GM19438 (cell line): Measurements from ENCODE around the gene NRAP.
"Not testable (repeated sequence)": the region's sequence is repeated elsewhere in the genome, so short reads cannot be mapped to it uniquely, and the experiment has no call there.

Experiments
- ATAC-seq: cut with Tn5 transposase; IDR thresholded peaks from one replicate; pipeline ENCODE4 v1.9.1; 2021; ENCODE audit warnings: low read depth; ENCODE audit not compliant: unreplicated experiment

The NRAP gene

GRCh38 chr10:113686028-113686427, 22.2 kb upstream of the NRAP start:
- no peak for ATAC-seq

GRCh38 chr10:113683300-113683699, 19.5 kb upstream of the NRAP start:
- ATAC-seq: no peak

- ATAC-seq: peak; percentile 44
These were observed 18.0 kb upstream of the NRAP start for GRCh38 chr10:113681533-113682470.

DNA sequence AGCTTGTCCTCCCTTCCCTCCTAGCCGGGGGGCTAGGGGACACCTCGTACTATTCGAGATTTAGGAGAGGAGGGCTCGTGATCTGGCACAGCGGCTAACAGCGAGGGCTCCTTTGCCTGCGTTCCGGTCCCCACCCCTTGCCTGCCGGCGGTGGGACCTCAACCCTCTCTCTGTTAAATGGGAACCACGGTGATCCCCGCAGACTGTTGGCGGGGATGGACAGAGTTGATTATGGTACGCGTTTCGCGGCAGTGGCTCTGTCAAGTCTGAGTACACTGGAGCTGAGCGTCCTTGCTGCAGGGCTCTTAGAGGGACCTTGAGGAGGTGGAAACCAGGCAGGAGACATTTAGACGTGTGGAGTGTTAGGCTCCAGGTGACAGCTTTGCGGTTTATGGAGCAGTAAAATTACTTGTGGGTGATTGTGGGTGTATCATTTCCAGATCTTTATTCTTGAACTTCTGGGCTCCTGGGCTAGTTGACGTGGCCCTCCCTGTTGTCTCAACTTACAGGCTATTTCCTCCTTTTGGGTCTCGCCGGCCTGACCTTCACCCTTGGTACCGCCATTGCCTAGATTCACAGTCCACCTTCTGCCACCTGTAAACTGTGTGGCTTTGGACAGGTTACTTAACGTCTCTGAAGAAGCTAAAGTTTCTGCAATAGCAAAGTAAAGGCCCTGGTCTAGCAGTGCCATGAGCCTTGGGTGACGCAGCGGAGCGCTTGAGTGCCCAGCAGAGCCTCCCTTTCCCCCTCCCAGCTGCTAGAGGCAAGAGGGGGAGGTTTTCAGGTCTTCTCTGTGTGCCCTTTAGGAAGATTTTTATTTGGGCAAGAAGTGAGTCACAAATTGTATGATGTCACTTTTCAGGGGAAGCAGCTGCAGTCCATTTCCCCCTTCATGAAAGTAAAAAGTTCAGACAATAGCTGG, 16.6 kb upstream of the NRAP start:
- peak; percentile 22 for ATAC-seq

GRCh38 chr10:113679463-113680189, 15.8 kb upstream of the NRAP start, which contains the start of gene CASP7:
Gene CASP7 (plus strand): TSS chr10:113679912. CDS start chr10:113697494, 17,582 bp downstream.
- peak; percentile 67 for ATAC-seq

- ATAC-seq: peak; percentile 81
These were observed 2.9 kb upstream of the NRAP start for GRCh38 chr10:113666682-113667252.

DNA sequence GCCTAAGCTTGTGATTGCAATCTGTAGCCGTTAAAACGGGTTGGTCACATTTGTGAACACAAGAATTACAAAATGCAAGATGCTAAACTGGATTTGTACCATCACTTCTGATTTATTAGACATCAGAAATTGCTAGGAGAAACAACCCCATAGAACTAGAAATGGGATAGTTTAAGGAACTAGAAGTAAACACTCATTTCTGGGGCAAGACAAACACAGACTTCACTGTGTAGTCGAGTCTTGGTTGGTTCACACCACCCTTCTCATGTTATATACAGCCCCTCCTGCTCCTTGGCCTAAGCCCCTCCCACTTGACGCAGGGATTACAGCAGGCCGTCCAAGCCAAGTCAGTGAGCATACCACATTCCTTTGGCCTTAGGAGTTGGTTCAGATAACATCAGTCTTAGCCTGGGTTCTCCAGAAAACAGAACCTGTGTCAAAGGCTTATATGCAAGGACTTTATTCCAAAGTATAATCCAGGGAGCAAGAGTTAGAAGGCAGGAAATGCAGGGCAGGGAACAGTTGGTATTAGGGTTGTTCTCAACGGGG, 2.0 kb upstream of the NRAP start:
- no peak for ATAC-seq

- ATAC-seq: no peak
These were observed 1.5 kb upstream of the NRAP start for GRCh38 chr10:113665352-113665751.

GRCh38 chr10:113663142-113663541, 699 bp downstream of the NRAP start:
- no peak for ATAC-seq

DNA sequence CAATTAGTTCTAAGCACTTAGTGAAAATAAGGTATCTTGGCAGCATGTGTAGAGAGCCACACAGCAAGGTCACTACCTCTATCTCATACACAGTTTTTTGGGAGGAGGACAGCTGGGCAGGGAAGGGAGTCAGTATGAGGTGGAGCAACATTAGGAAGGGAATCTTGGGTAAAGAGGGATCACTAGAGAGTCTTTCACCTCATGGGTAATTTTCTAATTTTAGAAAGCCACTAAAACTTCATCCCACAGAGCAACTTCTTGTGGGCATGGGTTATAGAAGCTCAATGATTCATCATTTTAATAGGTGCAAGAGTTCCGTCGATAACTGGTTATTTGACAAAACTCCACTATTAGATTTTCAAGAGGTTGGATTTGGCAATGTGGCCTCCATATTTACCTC, 2.5 kb downstream of the NRAP start:
- no peak for ATAC-seq

DNA sequence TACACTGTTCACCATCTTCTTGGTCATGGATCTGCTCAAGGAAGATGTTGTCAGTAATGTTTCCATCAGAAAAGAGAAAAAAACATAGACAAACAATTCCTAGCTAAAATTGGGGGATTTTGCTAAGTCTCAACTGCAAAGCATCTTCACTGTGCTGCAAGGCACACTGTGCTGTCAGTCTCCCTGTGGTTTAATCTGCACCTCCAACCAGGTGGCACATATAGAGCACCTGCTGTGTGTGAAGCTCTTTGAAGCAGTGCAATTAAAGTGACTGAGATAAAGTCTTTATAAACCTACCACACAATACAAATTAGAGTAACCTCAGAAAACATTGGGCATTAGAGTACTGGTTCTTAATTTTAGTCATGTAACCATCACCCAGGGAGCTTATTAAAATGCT, 6.3 kb downstream of the NRAP start:
- no peak for ATAC-seq

GRCh38 chr10:113656896-113657295, 6.9 kb downstream of the NRAP start:
- ATAC-seq: no peak

- not testable (repeated sequence) for ATAC-seq
These were observed 11.4 kb downstream of the NRAP start for GRCh38 chr10:113652456-113652855.

DNA sequence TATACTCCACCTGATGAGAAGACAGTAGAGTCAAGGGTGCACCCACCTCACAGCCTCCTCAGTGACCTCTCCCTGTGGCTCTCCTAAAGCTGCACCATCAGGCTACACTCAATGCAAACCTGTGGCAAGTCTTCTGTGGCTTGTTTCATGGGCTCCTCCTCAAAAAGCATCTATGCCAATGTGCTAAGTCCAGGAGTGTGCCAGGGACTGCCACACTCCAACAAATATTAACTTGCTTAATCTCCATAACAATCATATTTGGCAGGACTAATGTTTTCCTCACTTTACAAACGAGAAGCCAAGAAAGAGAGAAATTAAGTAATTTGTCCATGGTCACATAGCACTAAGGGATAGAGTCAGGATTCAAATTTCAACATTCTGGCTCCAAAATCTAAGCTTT, 11.9 kb downstream of the NRAP start:
- ATAC-seq: no peak

- no peak for ATAC-seq
These were observed 12.8 kb downstream of the NRAP start for GRCh38 chr10:113651021-113651420.

DNA sequence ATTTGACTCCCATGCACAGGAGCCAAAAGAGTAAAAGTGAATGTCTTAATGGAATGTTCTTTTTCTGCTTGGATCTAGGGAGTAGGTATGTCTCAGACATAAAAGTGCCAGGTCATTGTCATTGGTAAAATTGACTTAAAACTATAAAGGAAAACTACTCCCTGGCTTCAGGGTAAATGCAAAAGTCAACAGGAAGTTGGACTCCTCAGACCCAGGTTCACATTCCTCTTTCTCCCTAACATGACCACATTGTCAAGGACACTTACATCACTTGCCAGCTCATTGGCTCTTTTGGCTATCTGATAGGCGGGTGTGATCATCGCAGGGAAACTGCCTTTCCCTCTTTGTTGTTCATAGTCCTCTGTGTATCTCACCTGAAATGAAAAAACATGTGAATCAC, 13.7 kb downstream of the NRAP start:
- ATAC-seq: no peak

- ATAC-seq: no peak
These were observed 15.4 kb downstream of the NRAP start for GRCh38 chr10:113648478-113648877.

GRCh38 chr10:113647812-113648211, 16.0 kb downstream of the NRAP start:
- no peak for ATAC-seq

GRCh38 chr10:113646336-113647201, 17.3 kb downstream of the NRAP start:
- ATAC-seq: no peak
